GM18511 (cell line): ENCODE measurements around the gene SH3RF3.

Experiments
- ATAC-seq: cut with Tn5 transposase; IDR thresholded peaks from one replicate; pipeline ENCODE4 v1.9.1; 2021; ENCODE audit warnings: mild to moderate bottlenecking, moderate library complexity; ENCODE audit not compliant: unreplicated experiment

SH3RF3 gene

DNA sequence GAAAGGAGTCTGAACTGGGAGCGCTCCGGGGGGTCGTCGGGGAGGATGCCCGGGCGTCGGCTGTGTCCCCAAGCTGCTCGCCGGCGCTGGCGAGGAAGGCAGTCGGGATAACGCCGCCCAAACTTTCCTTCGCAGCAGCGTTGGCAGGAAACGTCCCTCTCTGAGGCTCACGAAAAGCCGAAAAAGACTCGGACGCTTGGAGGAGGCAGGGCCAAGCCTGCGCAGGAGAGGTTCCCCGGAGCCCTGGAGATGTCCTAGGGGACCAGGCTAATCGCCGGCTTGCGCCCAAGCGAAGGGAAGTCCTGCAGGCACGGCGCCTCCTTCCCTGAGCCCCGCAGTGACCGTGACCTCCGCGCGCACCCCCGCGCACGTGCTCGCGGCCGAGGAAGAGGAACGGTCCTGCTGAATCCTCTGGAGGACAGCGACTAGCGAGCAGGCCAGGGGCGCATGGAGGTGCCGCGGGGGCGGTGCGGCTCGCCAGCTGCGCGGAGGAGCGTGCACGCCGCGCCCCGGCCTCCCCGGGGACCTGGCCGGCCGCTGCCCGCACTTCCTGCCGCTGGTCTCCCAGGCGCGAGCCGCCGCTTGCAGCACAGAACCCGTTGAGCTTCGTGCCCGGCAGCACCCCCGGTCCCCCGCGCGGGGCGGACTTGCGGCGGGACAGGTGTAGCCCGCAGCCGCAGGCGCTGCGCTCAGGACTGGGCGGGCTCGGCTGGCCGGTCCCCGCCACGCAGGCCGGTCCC, at the start of gene SH3RF3:
Gene SH3RF3 (plus strand): TSS at position 590 of the 740 bp plus-strand sequence.
- peak; percentile 40 for ATAC-seq

- no peak for ATAC-seq
Measured at GRCh38 chr2:109079590-109079989, 49.4 kb upstream of the SH3RF3 start.

DNA sequence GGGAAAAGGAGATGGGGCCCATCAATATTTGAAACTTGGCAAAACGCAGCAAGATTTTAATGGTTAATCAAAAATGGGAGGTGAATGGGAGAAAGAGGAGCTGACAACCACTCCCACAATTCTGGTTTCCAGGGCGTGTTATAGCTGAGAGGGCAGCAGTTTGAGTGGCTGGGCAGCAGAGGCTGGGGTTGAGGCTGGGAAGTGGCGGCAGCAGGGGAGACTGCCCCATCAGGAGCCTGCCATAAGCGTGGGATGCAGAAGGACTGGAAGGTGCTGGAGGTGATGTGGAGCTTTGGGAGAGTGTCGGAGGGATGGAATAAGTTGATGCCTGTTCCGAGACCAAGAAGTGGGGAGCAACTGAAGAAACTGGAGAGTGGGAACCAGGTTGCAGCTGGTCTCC, 48.9 kb upstream of the SH3RF3 start:
- no peak for ATAC-seq

GRCh38 chr2:109080757-109081156, 48.2 kb upstream of the SH3RF3 start:
- ATAC-seq = no peak

- no peak for ATAC-seq
Measured at GRCh38 chr2:109081374-109081773, 47.6 kb upstream of the SH3RF3 start.

GRCh38 chr2:109083771-109084170, 45.2 kb upstream of the SH3RF3 start:
- no peak for ATAC-seq

GRCh38 chr2:109084341-109084740, 44.7 kb upstream of the SH3RF3 start:
- ATAC-seq = no peak

- no peak for ATAC-seq
Measured at GRCh38 chr2:109085912-109086742, 42.9 kb upstream of the SH3RF3 start.

DNA sequence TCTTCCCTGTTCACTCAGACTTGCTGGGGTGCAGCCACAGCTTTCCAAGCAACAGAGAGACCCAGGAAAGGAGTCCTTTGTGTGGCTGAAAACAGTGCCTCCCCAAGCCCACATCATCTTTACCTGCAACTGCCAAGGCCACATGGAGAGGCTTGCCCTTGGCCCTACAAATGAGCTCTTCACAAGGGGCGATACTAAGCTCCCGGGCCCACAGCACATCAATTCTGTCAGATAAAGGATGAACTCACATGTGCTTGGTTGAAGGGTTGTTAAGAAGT, 42.3 kb upstream of the SH3RF3 start:
- ATAC-seq = no peak

GRCh38 chr2:109087055-109087663, 41.8 kb upstream of the SH3RF3 start:
- ATAC-seq = no peak

DNA sequence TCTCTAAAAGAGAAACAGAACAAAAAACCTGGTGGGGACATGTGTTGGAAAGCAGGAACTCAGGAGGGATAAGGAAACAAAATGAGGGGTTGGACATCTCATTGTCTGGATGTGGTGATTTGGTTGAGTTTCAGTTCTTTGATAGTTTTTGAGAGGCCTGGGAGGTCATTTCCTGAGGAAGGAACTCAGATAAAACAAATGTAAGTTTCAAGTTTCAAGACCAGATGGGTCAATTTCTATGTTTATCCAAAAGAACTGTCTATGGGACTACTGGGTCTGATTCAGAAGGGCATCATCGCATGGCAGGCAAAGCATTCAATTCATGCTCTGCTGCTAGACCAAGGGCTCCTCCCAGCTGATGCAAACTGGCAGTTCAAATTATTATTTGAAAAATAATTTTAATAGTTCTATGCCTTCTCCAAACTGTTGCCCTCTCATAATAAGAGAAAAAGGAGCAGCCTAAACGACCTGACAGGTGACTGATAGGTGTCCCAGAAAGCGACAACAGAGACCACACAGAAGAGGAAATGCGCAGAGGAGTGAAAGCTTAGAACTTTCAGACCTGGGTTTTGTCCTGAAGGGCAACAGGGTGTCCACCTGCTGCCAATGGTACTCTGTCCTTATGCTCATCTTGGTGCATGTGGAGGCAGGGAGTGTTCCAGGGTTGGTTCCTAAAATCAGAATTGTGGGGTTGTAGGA, 39.3 kb upstream of the SH3RF3 start:
- no peak for ATAC-seq

GRCh38 chr2:109091526-109091925, 37.5 kb upstream of the SH3RF3 start:
- no peak for ATAC-seq

DNA sequence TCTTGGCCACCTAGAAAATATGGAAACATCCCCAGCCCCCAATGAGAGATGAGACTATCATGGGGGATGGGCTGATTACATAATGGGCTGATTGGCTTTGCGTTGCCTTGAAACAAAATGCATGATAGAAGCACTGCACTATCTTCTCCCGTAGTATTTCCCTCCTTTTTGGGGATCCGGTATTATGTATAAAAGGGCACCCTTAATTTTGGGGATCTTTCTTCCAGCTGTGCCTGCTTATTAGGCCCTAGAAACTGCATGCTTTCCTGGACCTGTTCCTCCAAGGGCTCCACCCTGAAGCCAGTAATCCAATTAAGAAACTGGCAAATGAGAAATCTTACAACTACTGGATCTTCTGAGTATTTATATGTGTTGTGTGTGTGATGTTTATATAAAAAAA, 34.9 kb upstream of the SH3RF3 start:
- ATAC-seq = no peak

GRCh38 chr2:109098251-109098920, 30.6 kb upstream of the SH3RF3 start:
- no peak for ATAC-seq

GRCh38 chr2:109098921-109099273, 30.1 kb upstream of the SH3RF3 start:
- no peak for ATAC-seq

DNA sequence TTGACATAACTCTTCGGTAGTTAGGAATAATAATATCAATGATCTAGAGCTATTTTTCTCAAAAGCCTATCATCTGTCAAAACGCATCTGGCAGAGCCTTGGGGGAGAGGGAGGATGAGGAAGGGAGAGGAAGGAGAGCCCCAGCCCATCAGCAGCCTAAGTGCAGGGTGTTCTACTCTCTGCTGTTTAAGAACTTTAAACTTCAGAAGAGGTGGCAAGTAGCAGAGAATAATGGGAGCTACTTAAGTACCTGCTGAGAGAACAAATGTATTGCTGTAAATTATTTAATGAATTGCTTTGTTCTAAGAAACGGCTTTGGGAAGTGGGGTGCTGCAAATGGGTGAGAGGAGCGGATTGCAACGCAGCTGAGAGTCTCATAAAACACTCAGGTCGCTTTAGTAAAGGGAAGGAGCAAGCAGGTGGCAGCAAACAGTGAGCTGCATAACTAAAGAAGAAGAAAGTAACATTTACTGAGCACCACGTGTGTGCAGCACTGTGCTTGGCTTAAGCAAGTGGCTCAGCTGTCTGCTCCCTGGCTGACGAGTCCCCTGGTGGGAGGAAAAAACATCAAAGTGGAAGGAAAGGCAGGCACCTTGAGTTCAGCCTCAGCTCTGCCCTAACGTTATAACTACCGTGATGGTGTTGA, 26.3 kb upstream of the SH3RF3 start:
- ATAC-seq = no peak

- no peak for ATAC-seq
Measured at GRCh38 chr2:109105113-109105512, 23.9 kb upstream of the SH3RF3 start.

- no peak for ATAC-seq
Measured at GRCh38 chr2:109108740-109109139, 20.3 kb upstream of the SH3RF3 start.

DNA sequence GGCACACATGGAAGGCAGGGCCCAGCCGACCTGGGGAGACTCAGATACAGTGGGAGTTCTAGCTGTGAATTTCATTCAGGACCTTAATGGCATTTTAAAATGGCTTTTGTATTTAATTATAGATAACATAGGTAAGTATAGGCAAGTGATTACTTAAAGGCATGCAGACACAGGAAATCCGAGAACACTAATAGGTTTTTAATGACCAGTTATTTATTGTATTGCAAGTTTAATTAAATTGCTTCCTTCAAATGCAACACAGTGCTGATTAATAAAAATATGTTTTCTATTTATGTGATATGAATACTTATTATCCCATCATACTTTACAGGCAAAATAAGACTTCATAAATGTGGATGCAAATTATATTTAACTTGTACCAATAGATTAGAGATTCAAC, 19.7 kb upstream of the SH3RF3 start:
- ATAC-seq = no peak

GRCh38 chr2:109110170-109110569, 18.8 kb upstream of the SH3RF3 start:
- ATAC-seq = no peak
